Measurements from ENCODE around the gene NT5C3A.

DNA sequence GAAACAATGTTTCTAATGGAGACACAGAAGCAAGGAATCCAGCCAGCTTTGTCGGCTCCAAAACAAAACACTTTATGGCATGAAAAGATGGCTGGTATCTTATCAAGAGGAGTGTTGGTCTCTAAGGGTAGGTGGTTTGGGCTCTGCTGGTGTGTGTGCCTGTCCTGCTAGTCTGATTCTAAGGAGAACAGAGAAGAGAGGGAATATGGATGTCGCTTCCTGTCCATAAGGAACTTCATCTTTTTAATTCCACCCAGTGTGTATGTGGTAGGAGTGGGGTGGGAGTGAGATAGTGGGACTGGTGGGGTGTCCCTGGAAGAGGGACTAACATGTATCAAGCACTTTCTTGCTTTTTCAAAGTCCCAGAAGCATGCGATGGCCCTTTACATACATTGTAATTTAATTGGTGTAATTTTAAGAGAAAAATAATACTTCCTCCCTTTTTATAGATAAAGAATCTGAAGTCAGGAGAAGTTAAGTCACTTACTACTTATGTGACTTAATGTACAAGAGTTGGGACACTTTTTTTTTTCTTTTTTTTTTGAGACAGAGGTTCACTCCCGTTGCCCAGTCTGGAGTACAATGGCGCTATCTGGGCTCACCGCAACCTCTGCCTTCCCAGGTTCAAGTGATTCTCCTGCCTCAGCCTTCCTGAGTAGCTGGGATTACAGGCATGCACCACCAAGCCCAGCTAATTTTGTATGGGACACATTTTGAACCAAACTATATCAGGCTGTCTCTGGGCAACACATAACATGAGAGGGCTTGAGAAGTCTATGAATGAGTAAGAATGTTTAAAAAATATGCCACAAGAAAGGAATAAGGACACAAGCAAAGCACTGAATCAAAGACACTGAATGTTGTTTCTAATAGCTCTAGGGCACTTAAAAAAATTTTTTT is 18.8 kb downstream of the NT5C3A start:
- TF ChIP-seq POLR2A (IDR thresholded peaks at IDR 0.05; ENCODE audit: low read depth, low read length) (no peak), POLR2AphosphoS5 (IDR thresholded peaks at IDR 0.05; ENCODE audit: low read depth, low read length) (no peak), TAF1 (IDR thresholded peaks at IDR 0.05; ENCODE audit: borderline replicate concordance, low read depth, low read length) (no peak)
